Activated CD4-positive, alpha-beta T cell treated with anti-CD3 and anti-CD28 coated beads, Interleukin-2, Interleukin-6, amounts not matched to agents 100 ng/mL and 50 ng/mL, durations not matched to agents 16 hours and 8 hours (primary cell): ENCODE results near the gene GABRB1.

Experiments
- DNase-seq: peaks from one replicate; pipeline ENCODE4 v3.0.0-alpha.2; 2020

Gene GABRB1

DNA sequence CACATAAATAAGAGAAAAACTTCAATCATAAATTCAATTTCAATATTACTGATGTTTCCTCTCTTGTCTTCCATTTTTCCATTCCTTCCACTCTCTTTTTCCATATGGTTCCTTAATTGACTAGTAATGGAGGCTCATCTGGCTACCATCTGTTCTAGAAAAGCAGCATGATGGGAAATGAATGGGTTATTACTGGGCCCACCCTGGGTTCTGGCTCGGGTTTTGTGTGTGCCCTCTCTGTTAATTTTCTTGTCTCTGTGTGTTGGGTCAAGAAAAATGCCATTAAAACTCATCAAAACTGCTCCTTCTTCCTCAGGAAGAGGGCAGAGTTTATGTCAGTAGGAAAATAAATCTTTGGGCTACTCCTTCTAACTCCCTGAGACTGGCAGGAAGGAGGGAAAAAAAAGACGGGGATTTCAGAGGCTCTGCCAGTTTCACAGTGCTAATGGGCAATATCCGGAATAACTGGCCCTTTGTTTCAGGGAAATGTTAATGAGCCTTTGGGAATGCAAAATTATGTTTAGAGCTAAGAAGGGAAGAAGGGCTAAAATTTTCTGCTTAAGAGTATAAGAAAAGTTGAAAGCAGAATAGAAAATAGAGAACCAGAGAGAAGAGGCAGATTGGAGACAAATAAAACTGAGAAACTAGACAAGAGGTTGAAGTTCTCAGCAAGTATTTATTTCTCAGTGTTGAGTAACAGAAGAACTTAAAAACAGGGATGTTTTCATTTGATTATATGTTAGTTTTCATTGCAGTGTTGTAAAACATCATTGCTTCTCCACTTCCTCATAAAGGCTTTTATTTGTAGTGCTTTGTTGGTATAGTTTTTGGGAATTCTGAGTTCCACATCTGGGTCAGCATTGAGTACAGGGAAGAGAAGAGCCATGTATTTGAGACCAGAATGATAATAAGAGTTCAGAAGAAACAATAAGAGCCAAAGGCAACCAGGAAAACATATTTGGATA, 19.7 kb downstream of the GABRB1 start:
- DNase-seq, result no peak

DNA sequence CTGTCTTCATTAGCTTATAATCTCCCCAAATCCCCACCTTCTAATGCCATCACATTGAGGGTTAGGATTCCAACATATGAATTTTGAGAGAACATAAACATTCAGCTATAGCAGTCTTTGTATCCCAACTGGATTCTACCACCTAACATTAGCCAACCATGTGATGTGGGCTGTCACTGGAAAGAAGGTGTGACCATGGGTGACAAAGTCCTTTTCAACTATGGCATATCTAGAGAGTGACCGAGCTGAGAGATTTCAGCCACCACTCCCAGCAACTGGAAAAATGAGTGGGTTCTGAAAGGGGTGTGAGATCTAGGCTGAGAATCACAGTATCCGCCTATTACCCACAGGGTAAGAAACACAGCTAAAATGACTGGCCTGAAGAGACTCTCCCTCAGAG, 22.1 kb downstream of the GABRB1 start:
- DNase-seq, result no peak

- no peak for DNase-seq
Measured at GRCh38 chr4:47054130-47054529, 22.8 kb downstream of the GABRB1 start.

DNA sequence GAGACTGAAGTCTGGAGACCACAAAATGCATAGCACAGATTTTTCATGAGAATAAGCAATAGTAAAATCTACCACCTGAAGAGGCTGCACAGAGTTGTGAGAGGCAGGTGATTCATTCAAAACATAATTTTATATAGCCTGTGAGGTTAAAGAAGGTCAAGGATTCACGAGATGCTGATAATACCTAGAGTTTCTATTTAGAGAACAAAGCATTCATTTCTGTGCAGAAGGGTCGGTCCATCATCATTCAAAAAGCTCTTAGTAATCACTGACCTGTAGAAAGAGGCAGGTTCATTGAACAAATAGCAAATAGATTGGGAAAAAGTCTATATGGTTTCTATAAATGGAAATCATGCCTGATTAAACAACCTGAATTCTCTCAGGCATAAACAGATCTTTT, 26.6 kb downstream of the GABRB1 start:
- DNase-seq, result no peak

GRCh38 chr4:47060561-47060960, 29.2 kb downstream of the GABRB1 start:
- DNase-seq, result no peak

DNA sequence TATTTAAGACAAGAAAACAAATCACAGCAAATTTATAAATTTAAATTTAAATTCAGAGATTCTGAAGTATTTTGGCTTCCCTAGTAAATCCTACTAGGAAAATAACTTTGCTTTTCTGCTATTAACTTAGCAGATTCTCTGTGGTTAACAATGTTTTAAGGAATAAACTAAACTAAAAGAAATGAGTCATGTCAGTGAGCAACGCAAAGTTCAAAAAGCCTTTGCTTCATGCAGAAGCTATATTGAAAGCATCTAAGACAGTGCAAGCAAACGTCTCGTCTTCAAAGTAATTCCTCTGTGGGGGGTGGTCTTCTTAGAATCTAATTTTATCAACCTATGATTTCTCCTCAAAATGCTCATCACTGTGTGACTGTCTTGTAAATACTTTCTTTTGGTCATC, 30.1 kb downstream of the GABRB1 start:
- no peak for DNase-seq

- no peak for DNase-seq
Measured at GRCh38 chr4:47065051-47065481, 33.7 kb downstream of the GABRB1 start.

- DNase-seq, result no peak
Measured at GRCh38 chr4:47068986-47069385, 37.6 kb downstream of the GABRB1 start.

DNA sequence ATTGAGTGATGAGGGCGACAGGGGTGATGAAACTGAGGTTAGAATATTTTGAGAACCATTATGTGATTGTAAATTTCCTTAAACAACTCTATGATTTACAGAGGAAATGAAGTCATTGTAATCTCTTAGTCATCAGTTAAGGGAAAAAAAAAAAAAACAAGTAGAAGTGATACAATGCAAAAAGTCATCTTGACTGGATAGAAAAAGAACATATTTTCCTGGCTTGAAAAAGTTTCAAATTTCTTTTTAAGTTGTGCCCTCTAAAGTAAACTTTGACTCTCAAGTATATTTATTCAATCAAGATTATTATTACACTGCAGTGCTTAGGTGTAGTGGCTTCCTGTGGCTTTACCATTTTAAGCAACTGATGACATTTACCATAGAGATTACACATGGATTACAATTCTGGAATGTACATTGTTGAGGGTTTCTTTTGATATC, 40.6 kb downstream of the GABRB1 start:
- no peak for DNase-seq

DNA sequence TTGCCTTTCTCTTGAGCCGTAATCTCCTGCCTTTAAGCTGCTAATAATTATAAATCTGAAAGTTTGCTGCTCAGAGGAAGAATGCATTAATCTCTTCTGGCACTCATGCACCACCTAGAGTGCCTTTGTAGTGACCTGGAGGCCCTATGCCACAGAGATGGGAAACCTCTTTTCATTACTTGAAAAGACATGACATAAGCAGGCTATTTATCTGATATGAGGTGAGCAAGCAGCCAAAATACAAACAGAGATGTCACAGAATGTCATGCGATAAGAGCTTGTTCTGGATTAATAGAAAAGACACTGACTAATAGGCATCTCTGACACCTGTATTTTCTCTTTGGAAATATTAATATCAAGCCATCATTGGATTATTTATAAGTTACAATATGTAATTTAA, 42.3 kb downstream of the GABRB1 start:
- no peak for DNase-seq

DNA sequence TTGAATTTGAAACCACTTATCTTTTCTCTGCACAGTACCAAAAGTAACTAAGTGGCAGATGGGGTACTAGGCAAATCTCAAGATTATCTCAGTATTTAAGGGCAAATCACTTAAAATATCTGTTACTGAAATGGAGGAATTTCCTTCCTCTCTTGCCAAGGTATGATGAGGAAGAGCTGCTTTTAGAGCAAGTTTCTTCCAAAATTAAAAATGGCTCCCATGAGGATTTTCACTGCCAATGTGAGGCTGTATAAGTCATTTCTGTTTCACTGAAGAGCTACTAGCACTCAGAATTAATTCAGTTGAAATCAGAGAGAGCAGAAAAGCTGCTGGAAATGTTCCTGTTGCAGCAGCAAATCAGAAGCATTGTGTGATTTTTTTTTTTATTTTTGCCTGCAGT, 43.4 kb downstream of the GABRB1 start:
- no peak for DNase-seq

DNA sequence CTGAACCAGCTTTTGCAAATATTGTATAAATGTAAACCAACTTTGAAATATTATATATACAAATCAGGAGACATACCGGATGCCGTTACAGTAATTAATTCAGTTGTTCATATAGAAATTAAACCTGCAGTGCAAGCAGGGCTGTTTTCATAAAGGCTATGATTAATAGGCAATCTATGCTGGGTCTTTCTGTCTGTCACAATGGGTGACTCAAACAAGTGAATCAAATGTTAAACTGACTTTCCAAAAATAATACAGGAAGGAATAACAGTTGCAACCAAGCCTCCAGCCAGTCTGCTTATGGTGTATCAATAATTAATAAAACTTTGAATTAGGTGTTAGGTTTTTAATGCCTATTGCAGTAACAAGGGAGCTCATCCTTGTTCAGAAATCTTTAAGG, 43.9 kb downstream of the GABRB1 start:
- no peak for DNase-seq

- DNase-seq, result no peak
Measured at GRCh38 chr4:47075919-47076318, 44.6 kb downstream of the GABRB1 start.

GRCh38 chr4:47084111-47084510, 52.7 kb downstream of the GABRB1 start:
- DNase-seq, result no peak

- DNase-seq, result no peak
Measured at GRCh38 chr4:47084795-47085194, 53.4 kb downstream of the GABRB1 start.

DNA sequence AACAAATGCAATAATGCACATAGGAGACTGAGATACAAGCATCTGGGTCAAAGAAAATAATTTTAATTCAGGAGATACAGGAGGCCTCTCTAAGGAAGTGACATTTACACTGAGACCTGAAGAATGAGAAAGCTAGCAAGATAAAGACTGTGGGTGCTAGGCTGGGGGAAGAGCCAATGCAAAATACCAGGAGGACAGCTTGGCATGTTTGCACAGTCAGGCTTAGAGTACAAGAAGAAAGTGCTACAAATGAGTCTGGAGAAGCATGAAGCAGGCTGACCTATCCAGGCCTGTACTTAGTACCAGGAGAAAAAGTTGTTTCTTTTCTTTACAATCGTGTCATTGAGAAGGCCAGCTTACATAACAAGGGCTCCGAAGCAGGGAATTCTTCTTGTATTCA, 56.9 kb downstream of the GABRB1 start:
- no peak for DNase-seq

GRCh38 chr4:47095884-47096283, 64.5 kb downstream of the GABRB1 start:
- DNase-seq, result no peak

- DNase-seq, result no peak
Measured at GRCh38 chr4:47101453-47101852, 70.1 kb downstream of the GABRB1 start.

GRCh38 chr4:47104986-47105385, 73.6 kb downstream of the GABRB1 start:
- no peak for DNase-seq

- DNase-seq, result no peak
Measured at GRCh38 chr4:47106561-47106960, 75.2 kb downstream of the GABRB1 start.

DNA sequence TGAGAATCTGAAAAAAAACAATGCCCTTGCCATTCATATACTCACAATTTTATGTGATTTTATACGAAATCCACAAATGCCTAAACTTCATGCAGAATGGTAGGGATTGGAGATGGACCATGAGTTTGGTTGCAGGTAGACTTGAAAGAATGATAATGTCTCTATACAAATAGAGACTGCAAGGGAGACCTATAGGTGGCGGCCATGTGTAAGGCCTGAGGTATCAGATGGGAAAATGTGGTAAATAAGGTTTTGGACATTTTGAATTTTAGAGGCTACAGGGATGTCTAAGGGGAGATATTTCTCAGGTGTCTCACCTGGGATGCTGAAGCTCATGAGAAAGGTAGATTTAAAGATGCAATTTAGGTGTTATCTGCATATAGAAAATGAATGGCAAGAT, 78.0 kb downstream of the GABRB1 start:
- DNase-seq, result no peak

DNA sequence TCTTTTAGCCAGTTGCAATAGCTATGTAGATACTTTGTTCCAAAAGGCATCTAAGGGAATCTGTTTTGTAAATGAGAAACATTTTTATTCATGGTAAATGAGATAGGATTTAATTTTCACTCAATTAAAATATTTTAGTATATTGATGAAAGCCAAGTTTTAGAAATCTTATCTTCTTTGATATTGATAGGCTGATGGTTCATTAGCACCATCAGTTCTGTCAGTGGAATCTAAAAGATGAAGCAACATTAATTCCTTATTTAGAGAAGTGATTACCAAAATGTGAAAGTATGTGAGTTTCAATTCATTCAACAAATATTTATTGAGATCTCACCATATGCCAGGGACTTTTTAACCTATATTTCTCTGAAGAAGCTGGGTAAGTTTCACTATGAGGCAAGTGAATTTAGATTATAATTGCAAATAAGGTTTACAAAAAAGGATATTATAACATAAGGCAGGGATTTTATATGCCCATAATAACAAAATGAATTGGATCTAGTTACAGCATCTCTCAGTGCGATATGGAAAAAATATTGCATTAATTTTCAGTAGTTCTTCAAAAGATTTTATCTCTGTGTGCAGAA, 79.3 kb downstream of the GABRB1 start:
- DNase-seq, result no peak

DNA sequence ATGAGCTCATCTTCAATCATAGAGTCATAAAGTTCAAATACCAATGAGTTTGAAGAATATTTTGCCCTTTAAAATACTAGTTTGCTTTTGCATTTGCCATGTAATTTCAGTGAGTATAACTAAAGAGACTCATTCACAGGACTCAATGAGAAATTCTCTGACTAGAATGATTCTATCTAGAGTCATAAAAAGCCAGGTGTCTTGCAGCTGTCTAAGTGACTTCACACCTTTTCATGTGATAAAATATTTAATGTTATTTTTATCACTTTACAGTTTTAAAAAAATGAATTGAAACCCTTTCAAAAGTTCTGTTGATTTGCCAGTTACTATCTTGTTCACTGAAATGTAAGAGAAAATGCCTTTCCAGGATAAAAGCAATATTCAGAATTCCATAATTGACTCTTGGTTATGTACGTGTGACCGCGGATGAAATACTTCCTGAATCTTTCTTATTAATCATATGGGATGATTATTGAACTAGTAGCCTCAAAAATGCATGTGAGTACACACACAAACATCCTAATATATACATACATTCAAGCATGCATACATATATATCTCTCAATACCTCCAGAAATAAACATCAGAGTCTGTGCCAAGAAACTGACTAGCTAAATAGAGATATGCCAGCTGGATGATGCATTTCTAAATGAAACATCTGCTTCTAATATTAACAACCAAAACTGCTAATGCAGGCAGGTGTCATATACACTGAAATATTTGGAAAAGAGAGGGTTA, 87.0 kb downstream of the GABRB1 start:
- no peak for DNase-seq

DNA sequence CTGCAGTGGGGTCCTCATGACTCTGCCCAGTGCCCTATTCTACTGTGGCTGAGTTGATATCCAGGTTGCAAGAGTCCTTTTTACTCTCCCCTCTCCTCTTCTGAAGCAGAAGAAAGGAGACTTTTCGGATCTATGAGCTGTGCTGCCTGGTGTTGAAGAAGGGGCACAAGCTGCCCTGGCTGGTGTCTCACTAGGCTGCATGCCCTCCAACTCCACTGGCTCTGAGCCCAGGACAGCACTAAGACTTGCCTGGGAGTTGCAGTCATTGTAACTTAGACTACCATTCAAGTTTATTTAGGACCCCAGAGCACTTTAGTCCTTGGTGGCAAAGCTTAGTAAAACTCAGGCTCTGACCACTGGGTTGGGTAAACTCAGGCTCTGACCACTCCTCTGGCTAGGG, 89.4 kb downstream of the GABRB1 start:
- no peak for DNase-seq
